ENCODE measurements around the gene DNAL4. TPM values are rescaled to one million over a fixed set of nuclear protein-coding genes. Genes with fewer than 3 reads are reported as not detected.

The DNAL4 gene
- total RNA-seq, 1 experiment from 2014 or later, result 8.3 TPM

DNA sequence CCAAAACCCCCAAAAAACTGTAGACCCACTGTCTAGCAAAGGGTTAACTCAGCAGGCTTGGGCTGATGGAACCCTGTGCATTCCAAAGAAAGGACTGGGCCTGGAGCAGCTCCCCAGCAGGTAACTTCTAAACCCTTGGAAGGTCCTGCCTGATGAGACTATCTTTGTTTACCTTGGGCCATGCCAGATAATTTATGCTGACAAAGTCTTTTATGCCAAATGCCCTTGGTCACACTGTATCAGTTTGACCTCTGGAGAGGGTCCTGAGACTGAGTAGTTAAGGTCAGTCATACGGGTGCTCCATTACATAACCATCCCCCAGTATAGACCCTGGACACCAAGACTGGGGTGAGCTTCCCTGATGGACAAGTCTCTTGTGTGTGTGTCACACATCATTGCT is 21.9 kb upstream of the DNAL4 start:
- Histone ChIP-seq H3K9me3 (ENCODE audit: control insufficient read depth, low read depth, low read length) (no peaks in the 10 kb centered on the region), H2BK5ac (ENCODE audit: insufficient read length, low read length) (no peak overlapping the region), H3K4me1 (ENCODE audit: insufficient read depth, low read length) (no peaks in the 10 kb centered on the region), H2BK15ac (ENCODE audit: low read depth, low read length) (no peak overlapping the region), H4K20me1 (ENCODE audit: control insufficient read depth, insufficient read depth, insufficient read length) (no peaks in the 10 kb centered on the region), H3K4me2 (ENCODE audit: insufficient read depth, insufficient read length, low read length) (no peak overlapping the region), H3K27me3 (ENCODE audit: insufficient read depth, low read length) (no peaks in the 10 kb centered on the region), H3T11ph (ENCODE audit: low read length) (no peak overlapping the region), H3K23me2 (ENCODE audit: insufficient read length, low read depth, low read length, poor library complexity, severe bottlenecking) (no peaks in the 10 kb centered on the region), H3K9ac (ENCODE audit: extremely low read depth, insufficient read length, low read length) (no peak overlapping the region), H2BK120ac (ENCODE audit: low read depth, low read length, poor library complexity, severe bottlenecking) (no peak overlapping the region), H3K4ac (ENCODE audit: low read depth, low read length) (no peak overlapping the region), H2AFZ (ENCODE audit: low read length) (no peak overlapping the region), H3K79me1 (ENCODE audit: insufficient read depth, low read depth, low read length, poor library complexity, severe bottlenecking) (no peaks in the 10 kb centered on the region), H2BK12ac (ENCODE audit: insufficient read length, low read depth, low read length) (no peak overlapping the region), H3K18ac (ENCODE audit: insufficient read length, low read depth, low read length) (no peak overlapping the region), H3K14ac (ENCODE audit: insufficient read depth, low read length) (no peak overlapping the region), H4K91ac (ENCODE audit: insufficient read length, low read depth, low read length) (no peak overlapping the region), H3K27ac (ENCODE audit: insufficient read length, low read depth, low read length) (no peak overlapping the region), H4K5ac (ENCODE audit: insufficient read length, low read depth, low read length) (no peak overlapping the region), H3K79me2 (ENCODE audit: insufficient read depth, low read length) (no peaks in the 10 kb centered on the region), H3K23ac (ENCODE audit: insufficient read length, low read depth, low read length) (no peak overlapping the region), H2BK20ac (ENCODE audit: low read depth, low read length, poor library complexity, severe bottlenecking) (no peak overlapping the region), H2AK5ac (ENCODE audit: insufficient read length, low read length) (no peak overlapping the region), H4K8ac (replicated peaks; ENCODE audit: insufficient read length, low read depth, low read length) (no peak overlapping the region), H3K56ac (ENCODE audit: insufficient read length, low read depth, low read length) (no peak overlapping the region)
- WGBS (ENCODE audit: extremely low coverage, insufficient read length, low lambda C conversion rate), result no CpG with 5 or more reads among the region's 1 CpG
- Mint-ChIP-seq H3K4me1 (peaks cover 4 to 15% of the 10 kb centered on the region in 2 experiments; a peak in 3 of 4 replicates), H3K27me3 (ENCODE audit: low read depth) (peaks cover 54% of the 10 kb centered on the region), H3K36me3 (ENCODE audit: insufficient read depth in 1 of 3, low read depth in 3 of 3) (no peaks in the 10 kb centered on the region), H3K4me3 (no peak overlapping the region), H3K9me3 (no peaks in the 10 kb centered on the region; a peak in 1 of 5 replicates), H3K27ac (no peak overlapping the region)
- TF ChIP-seq, protein P1, sequence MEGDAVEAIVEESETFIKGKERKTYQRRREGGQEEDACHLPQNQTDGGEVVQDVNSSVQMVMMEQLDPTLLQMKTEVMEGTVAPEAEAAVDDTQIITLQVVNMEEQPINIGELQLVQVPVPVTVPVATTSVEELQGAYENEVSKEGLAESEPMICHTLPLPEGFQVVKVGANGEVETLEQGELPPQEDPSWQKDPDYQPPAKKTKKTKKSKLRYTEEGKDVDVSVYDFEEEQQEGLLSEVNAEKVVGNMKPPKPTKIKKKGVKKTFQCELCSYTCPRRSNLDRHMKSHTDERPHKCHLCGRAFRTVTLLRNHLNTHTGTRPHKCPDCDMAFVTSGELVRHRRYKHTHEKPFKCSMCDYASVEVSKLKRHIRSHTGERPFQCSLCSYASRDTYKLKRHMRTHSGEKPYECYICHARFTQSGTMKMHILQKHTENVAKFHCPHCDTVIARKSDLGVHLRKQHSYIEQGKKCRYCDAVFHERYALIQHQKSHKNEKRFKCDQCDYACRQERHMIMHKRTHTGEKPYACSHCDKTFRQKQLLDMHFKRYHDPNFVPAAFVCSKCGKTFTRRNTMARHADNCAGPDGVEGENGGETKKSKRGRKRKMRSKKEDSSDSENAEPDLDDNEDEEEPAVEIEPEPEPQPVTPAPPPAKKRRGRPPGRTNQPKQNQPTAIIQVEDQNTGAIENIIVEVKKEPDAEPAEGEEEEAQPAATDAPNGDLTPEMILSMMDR (conservative IDR thresholded peaks at IDR 0.05), result no peak
- DNase-seq, result no peak
